Measurements from ENCODE around the gene HCK.

The HCK gene

GRCh38 chr20:32070282-32070681 lies 18.2 kb downstream of the HCK start:
- Histone ChIP-seq H3K9me3 (ENCODE audit: severe bottlenecking) (no peaks in the 10 kb centered on the region), H3K4me1 (ENCODE audit: insufficient read depth, poor library complexity, severe bottlenecking) (no peaks in the 10 kb centered on the region), H3K36me3 (ENCODE audit: low read depth) (no peaks in the 10 kb centered on the region), H3K4me3 (ENCODE audit: severe bottlenecking) (no peak overlapping the region), H3K27ac (ENCODE audit: poor library complexity, severe bottlenecking) (no peak overlapping the region), H3K27me3 (ENCODE audit: insufficient read depth, poor library complexity, severe bottlenecking) (peaks cover 5% of the 10 kb centered on the region)
- TF ChIP-seq CTCF (IDR thresholded peaks at IDR 0.05; ENCODE audit: poor library complexity, severe bottlenecking), result no peak
- ATAC-seq (ENCODE audit: low read depth), result no peak
- DNase-seq (ENCODE audit: low spot score), result no peak

- H3K36me3 ChIP-seq (ENCODE audit: low read depth), result no peaks in the 10 kb centered on the region
- DNase-seq (ENCODE audit: low spot score), result no peak
- H3K9me3 ChIP-seq (ENCODE audit: severe bottlenecking), result no peaks in the 10 kb centered on the region
- no peak overlapping the region for H3K27ac ChIP-seq (ENCODE audit: poor library complexity, severe bottlenecking)
- ATAC-seq (ENCODE audit: low read depth), result no peak
- H3K4me1 ChIP-seq (ENCODE audit: insufficient read depth, poor library complexity, severe bottlenecking), result no peaks in the 10 kb centered on the region
- H3K27me3 ChIP-seq (ENCODE audit: insufficient read depth, poor library complexity, severe bottlenecking), result peaks cover 5% of the 10 kb centered on the region
- TF ChIP-seq CTCF (IDR thresholded peaks at IDR 0.05; ENCODE audit: poor library complexity, severe bottlenecking), result no peak
- H3K4me3 ChIP-seq (ENCODE audit: severe bottlenecking), result no peak overlapping the region
These were observed 18.7 kb downstream of the HCK start for GRCh38 chr20:32070690-32071213.

GRCh38 chr20:32071395-32072167 lies 19.5 kb downstream of the HCK start:
- no peaks in the 10 kb centered on the region for H3K4me1 ChIP-seq (ENCODE audit: insufficient read depth, poor library complexity, severe bottlenecking)
- no peak for TF ChIP-seq CTCF (IDR thresholded peaks at IDR 0.05; ENCODE audit: poor library complexity, severe bottlenecking)
- H3K27me3 ChIP-seq (ENCODE audit: insufficient read depth, poor library complexity, severe bottlenecking), result peaks cover 5% of the 10 kb centered on the region
- H3K4me3 ChIP-seq (ENCODE audit: severe bottlenecking), result no peak overlapping the region
- ATAC-seq (ENCODE audit: low read depth) (no peak), DNase-seq (ENCODE audit: low spot score) (no peak)
- H3K9me3 ChIP-seq (ENCODE audit: severe bottlenecking), result no peaks in the 10 kb centered on the region
- no peaks in the 10 kb centered on the region for H3K36me3 ChIP-seq (ENCODE audit: low read depth)
- no peak overlapping the region for H3K27ac ChIP-seq (ENCODE audit: poor library complexity, severe bottlenecking)

GRCh38 chr20:32072168-32072750 lies 20.2 kb downstream of the HCK start:
- H3K36me3 ChIP-seq (ENCODE audit: low read depth), result no peaks in the 10 kb centered on the region
- TF ChIP-seq CTCF (IDR thresholded peaks at IDR 0.05; ENCODE audit: poor library complexity, severe bottlenecking), result no peak
- peaks cover 5% of the 10 kb centered on the region for H3K27me3 ChIP-seq (ENCODE audit: insufficient read depth, poor library complexity, severe bottlenecking)
- H3K4me3 ChIP-seq (ENCODE audit: severe bottlenecking), result no peak overlapping the region
- ATAC-seq (ENCODE audit: low read depth) (no peak), DNase-seq (ENCODE audit: low spot score) (no peak)
- H3K9me3 ChIP-seq (ENCODE audit: severe bottlenecking), result no peaks in the 10 kb centered on the region
- no peak overlapping the region for H3K27ac ChIP-seq (ENCODE audit: poor library complexity, severe bottlenecking)
- no peaks in the 10 kb centered on the region for H3K4me1 ChIP-seq (ENCODE audit: insufficient read depth, poor library complexity, severe bottlenecking)

GRCh38 chr20:32075534-32075933 lies 23.5 kb downstream of the HCK start:
- no peak overlapping the region for H3K4me3 ChIP-seq (ENCODE audit: severe bottlenecking)
- no peak for TF ChIP-seq CTCF (IDR thresholded peaks at IDR 0.05; ENCODE audit: poor library complexity, severe bottlenecking)
- no peak overlapping the region for H3K27ac ChIP-seq (ENCODE audit: poor library complexity, severe bottlenecking)
- H3K36me3 ChIP-seq (ENCODE audit: low read depth), result no peaks in the 10 kb centered on the region
- DNase-seq (ENCODE audit: low spot score) (no peak), ATAC-seq (ENCODE audit: low read depth) (no peak)
- no peaks in the 10 kb centered on the region for H3K4me1 ChIP-seq (ENCODE audit: insufficient read depth, poor library complexity, severe bottlenecking)
- H3K27me3 ChIP-seq (ENCODE audit: insufficient read depth, poor library complexity, severe bottlenecking), result peaks cover 5% of the 10 kb centered on the region
- no peaks in the 10 kb centered on the region for H3K9me3 ChIP-seq (ENCODE audit: severe bottlenecking)

All from RWPE2 (cell line).